ENCODE data around the gene CDC42BPG.

The CDC42BPG gene

GRCh38 chr11:64844330-64845128, at the start of gene CDC42BPG:
TSS of gene CDC42BPG (minus strand) at chr11:64844653. CDS start at chr11:64844569, 84 bp downstream.
- peak; percentile 48 for DNase-seq

- no peak for DNase-seq
Measured at GRCh38 chr11:64893194-64894069, 49.0 kb upstream of the CDC42BPG start.

GRCh38 chr11:64892838-64893193, 48.4 kb upstream of the CDC42BPG start:
- DNase-seq = no peak

- no peak for DNase-seq
Measured at GRCh38 chr11:64892411-64892831, 48.0 kb upstream of the CDC42BPG start.

- DNase-seq = no peak
Measured at GRCh38 chr11:64891880-64892279, 47.4 kb upstream of the CDC42BPG start.

- DNase-seq = no peak
Measured at GRCh38 chr11:64891215-64891848, 46.9 kb upstream of the CDC42BPG start.

GRCh38 chr11:64890522-64890939, 46.1 kb upstream of the CDC42BPG start:
- no peak for DNase-seq

- peak; percentile 21 for DNase-seq
Measured at GRCh38 chr11:64888729-64889511, 44.5 kb upstream of the CDC42BPG start.

- DNase-seq = no peak
Measured at GRCh38 chr11:64888406-64888728, 43.9 kb upstream of the CDC42BPG start.

- DNase-seq = peak; percentile 65
Measured at GRCh38 chr11:64887757-64888405, 43.4 kb upstream of the CDC42BPG start.

- DNase-seq = no peak
Measured at GRCh38 chr11:64887234-64887756, 42.8 kb upstream of the CDC42BPG start.

- peak; percentile 97 for DNase-seq
Measured at GRCh38 chr11:64885367-64886286, 41.2 kb upstream of the CDC42BPG start.

GRCh38 chr11:64884019-64884418, 39.6 kb upstream of the CDC42BPG start:
- DNase-seq = no peak

- DNase-seq = no peak
Measured at GRCh38 chr11:64883575-64883974, 39.1 kb upstream of the CDC42BPG start.

- DNase-seq = no peak
Measured at GRCh38 chr11:64882243-64882642, 37.8 kb upstream of the CDC42BPG start.

GRCh38 chr11:64881476-64881875, 37.0 kb upstream of the CDC42BPG start:
- no peak for DNase-seq

- peak; percentile 7 for DNase-seq
Measured at GRCh38 chr11:64880240-64881001, 36.0 kb upstream of the CDC42BPG start.

- DNase-seq = peak; percentile 82
Measured at GRCh38 chr11:64879244-64879900, 34.9 kb upstream of the CDC42BPG start.

- DNase-seq = peak; percentile 96
Measured at GRCh38 chr11:64878494-64879243, 34.2 kb upstream of the CDC42BPG start, which contains the start of gene EHD1. TSS of gene EHD1 (minus strand) at chr11:64878621. CDS start at chr11:64878464, 157 bp downstream.
